Fibroblast of pulmonary artery (primary cell): ENCODE results near the gene HTRA2.
"Not testable (repeated sequence)": the region's sequence is repeated elsewhere in the genome, so short reads cannot be mapped to it uniquely, and the experiment has no call there.

ENCODE experiments used
- DNase-seq: peaks from one replicate; pipeline ENCODE4 v3.0.0-alpha.2; 2010; ENCODE audit warnings: low read depth
- H3K4me3 ChIP-seq: replicated peaks from 2 replicates; pipeline ENCODE4 v1.5.1; 2011; ENCODE audit warnings: low read depth, mild to moderate bottlenecking, control low read depth, low read length, moderate library complexity
- CTCF ChIP-seq: IDR thresholded peaks from 2 replicates; pipeline ENCODE4 v1.5.1; 2011; ENCODE audit warnings: mild to moderate bottlenecking, control low read depth, low read length, inconsistent platforms; ENCODE audit errors: missing control alignments

HTRA2 gene

DNA sequence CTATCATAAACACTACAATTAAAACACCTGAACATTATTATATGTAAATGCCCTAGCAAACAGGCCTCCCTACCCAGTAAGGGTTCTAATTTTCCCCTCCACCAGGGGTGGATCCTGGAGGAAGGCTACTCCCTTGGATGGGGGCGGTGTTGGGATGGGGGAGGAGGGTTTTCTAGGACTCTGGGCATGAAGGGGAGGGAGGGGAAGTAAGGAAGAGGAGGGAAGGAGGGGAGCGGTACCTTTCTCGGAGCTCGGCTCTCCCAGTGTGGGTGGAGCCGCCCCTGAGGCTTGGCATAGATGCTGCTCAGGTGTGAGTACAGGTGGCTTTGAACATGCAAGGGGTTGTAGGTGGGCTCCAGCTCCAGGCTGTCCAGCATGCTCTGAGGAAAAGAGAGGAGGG lies 30.2 kb downstream of the HTRA2 start:
- TF ChIP-seq CTCF = no peak
- DNase-seq = no peak
- H3K4me3 ChIP-seq = no peak overlapping the region

DNA sequence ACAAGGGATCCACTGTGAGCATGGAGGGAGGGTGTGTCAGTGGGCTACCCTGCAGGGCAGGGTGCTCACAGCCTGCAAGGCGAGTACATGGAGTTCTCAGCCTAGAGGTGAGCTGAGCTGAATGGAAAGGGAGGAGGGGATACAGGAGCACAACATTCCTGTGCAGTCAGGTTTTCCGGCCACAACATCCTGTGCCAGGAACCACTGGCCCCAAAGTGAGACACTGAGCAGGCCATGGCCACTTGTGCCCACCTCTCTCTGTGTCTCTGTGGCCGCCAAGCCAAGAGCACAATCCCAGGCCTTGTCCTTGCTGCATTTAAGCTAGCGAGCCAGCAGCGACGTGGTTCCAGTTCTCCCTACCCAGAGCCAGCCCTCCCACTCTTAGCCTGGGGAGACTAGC lies 30.9 kb downstream of the HTRA2 start:
- no peak overlapping the region for H3K4me3 ChIP-seq
- no peak for DNase-seq
- no peak for TF ChIP-seq CTCF

- not testable (repeated sequence) for H3K4me3 ChIP-seq, DNase-seq
Observed at GRCh38 chr2:74561022-74561421, 31.3 kb downstream of the HTRA2 start.

- no peak overlapping the region for H3K4me3 ChIP-seq
- TF ChIP-seq CTCF = no peak
- no peak for DNase-seq
Observed at GRCh38 chr2:74562126-74562775, 32.5 kb downstream of the HTRA2 start.

- DNase-seq = peak; percentile 48
- H3K4me3 ChIP-seq = no peak overlapping the region
- no peak for TF ChIP-seq CTCF
Observed at GRCh38 chr2:74564222-74564621, 34.5 kb downstream of the HTRA2 start.

DNA sequence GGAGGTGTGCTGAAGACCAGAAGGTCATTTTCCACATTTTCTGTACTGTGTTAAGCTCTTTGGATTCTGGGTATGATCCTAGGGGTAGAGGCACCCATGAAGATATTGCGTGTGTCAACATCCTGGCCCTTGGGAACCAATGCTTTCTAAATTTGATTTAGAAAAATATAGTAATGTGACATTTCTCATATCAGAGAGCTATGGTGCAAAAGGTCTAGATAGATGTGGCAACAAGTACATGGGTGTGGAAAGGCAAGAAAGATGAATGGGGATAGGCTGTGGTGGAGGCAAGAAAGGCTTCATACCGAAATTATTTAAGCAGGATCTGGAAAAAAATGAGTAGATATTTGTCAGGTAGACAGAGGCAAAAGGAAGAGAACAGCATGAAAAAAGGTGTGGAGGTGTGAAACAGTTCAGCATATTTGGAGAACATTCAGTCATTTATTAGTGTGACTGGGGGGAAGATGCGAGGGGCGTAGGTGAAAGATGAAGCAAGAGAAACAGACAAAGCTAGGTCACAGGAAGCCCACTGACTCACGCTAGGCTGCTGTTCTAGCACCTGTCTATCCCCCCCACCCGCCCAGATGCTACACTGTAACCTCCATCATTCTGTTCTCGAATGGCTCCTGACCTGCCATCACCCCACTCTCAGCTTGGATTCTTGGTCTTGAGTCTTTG lies 36.5 kb downstream of the HTRA2 start:
- no peak for TF ChIP-seq CTCF
- no peak for DNase-seq
- H3K4me3 ChIP-seq = no peak overlapping the region

DNA sequence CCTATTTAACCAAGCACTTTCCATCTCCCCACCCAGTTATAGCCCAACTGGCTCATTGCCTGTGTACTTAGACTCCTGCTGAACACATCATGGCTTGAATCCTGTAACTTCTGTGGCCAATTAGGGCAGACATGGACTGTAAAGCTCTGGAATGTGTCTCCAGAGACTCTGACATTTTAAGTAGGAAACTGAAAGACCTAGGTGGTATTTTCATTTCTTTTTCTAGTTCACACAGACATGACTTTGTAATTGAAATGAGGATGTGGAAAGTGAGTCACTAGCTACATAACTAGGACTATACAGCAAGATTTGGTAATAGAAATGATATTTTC lies 37.0 kb downstream of the HTRA2 start:
- peak; percentile 70 for DNase-seq
- TF ChIP-seq CTCF = no peak
- no peak overlapping the region for H3K4me3 ChIP-seq
